B cell (primary cell): ENCODE measurements around the gene ASPG. TPM values are rescaled to one million over a fixed set of nuclear protein-coding genes. Genes with fewer than 3 reads are reported as not detected.

Experiments
- ATAC-seq: fragments of 200-7000 bp; cut with Tn5 transposase; one replicate; pipeline ENCODE4 v1.10.0; 2021; ENCODE audit warnings: low read depth, mild to moderate bottlenecking, moderate number of reproducible peaks, moderate library complexity
- CTCF ChIA-PET: fragments of 350-600 bp; sonication (Branson Sonifier 250); formaldehyde crosslinking; loops from one replicate; lab custom pipeline; 2021; ENCODE audit warnings: antibody characterized with exemption, inconsistent platforms; lab: Charles Lee
- POLR2A ChIA-PET: fragments of 350-600 bp; sonication (Branson Sonifier 250); formaldehyde crosslinking; loops from one replicate; lab custom pipeline; 2021; ENCODE audit warnings: antibody characterized with exemption; lab: Charles Lee
- DNase-seq: peaks from one replicate; pipeline ENCODE4 v3.0.0; 2013
- H2AFZ ChIP-seq: 2 replicates; pipeline ENCODE4 v1.6.1; 2012; ENCODE audit warnings: mild to moderate bottlenecking, low read depth, low read length; ENCODE audit not compliant: insufficient read depth, poor library complexity, severe bottlenecking
- H3K27ac ChIP-seq, 2 donors: 1 replicate in 1 of 2; 2 replicates in 1 of 2; pipeline ENCODE4 v1.5.1; 2012 to 2013; ENCODE audit warnings: low read length in 2 of 2, mild to moderate bottlenecking in 2 of 2, moderate library complexity in 1 of 2
- H3K27me3 ChIP-seq, 4 experiments: fragments of 200-600 bp in 1 of 4; sonication (generic) in 1 of 4; replicated peaks in 1 of 4; 1 replicate in 2 of 4; 2 replicates in 2 of 4; pipeline versions ENCODE4 v1.6.1 to v1.7.0; 2013 to 2016; ENCODE audit warnings: low read length in 3 of 4, mild to moderate bottlenecking in 2 of 4, mixed read lengths in 1 of 4, moderate library complexity in 1 of 4; ENCODE audit not compliant: insufficient read depth in 4 of 4, control insufficient read depth in 3 of 4; ENCODE audit errors: control extremely low read depth in 1 of 4
- H3K36me3 ChIP-seq, 2 experiments: replicated peaks in 1 of 2; 1 replicate in 1 of 2; 2 replicates in 1 of 2; pipeline versions ENCODE4 v1.6.1 to v1.7.1; 2013; ENCODE audit warnings: low read length in 1 of 2; ENCODE audit not compliant: insufficient read depth in 2 of 2, control insufficient read depth in 1 of 2; ENCODE audit errors: control extremely low read depth in 1 of 2, extremely low read depth in 1 of 2
- H3K4me1 ChIP-seq, 2 donors: fragments of 200-600 bp in 1 of 2; sonication (generic) in 1 of 2; 1 replicate in 1 of 2; 2 replicates in 1 of 2; pipeline versions ENCODE4 v1.5.1 to v1.6.1; 2013 to 2017; ENCODE audit warnings: low read length in 2 of 2; ENCODE audit not compliant: control insufficient read depth in 2 of 2, insufficient read depth in 2 of 2
- H3K4me2 ChIP-seq: replicated peaks from 2 replicates; pipeline ENCODE3; 2012; ENCODE audit warnings: mild to moderate bottlenecking, low read depth, low read length; ENCODE audit not compliant: poor library complexity, severe bottlenecking
- H3K4me3 ChIP-seq, 5 experiments: fragments of 200-600 bp in 1 of 5; sonication (generic) in 1 of 5; 1 replicate in 3 of 5; 2 replicates in 2 of 5; pipeline versions ENCODE4 v1.5.1 to v1.7.0; 2011 to 2016; ENCODE audit warnings: low read length in 4 of 5, mild to moderate bottlenecking in 4 of 5, low read depth in 2 of 5, control low read depth in 1 of 5, moderate library complexity in 1 of 5; ENCODE audit not compliant: insufficient read depth in 1 of 5; ENCODE audit errors: control extremely low read depth in 1 of 5, extremely low read depth in 1 of 5
- H3K79me2 ChIP-seq: fragments of 200-600 bp; sonication (generic); one replicate; pipeline ENCODE4 v1.6.0; 2016; ENCODE audit warnings: low read length; ENCODE audit not compliant: control insufficient read depth, insufficient read depth
- H3K9ac ChIP-seq: fragments of 200-600 bp; sonication (generic); 2 replicates; pipeline ENCODE4 v1.6.1; 2017; ENCODE audit warnings: mild to moderate bottlenecking, low read length, moderate library complexity
- H3K9me3 ChIP-seq, 3 donors: one replicate each; pipeline versions ENCODE4 v1.6.1 to v1.7.1; 2013; ENCODE audit warnings: low read length in 2 of 3; ENCODE audit not compliant: control insufficient read depth in 2 of 3, insufficient read depth in 1 of 3; ENCODE audit errors: control extremely low read depth in 1 of 3
- H4K20me1 ChIP-seq: 2 replicates; pipeline ENCODE4 v1.6.0; 2012; ENCODE audit warnings: mild to moderate bottlenecking, low read length; ENCODE audit not compliant: insufficient read depth, control insufficient read depth, poor library complexity, severe bottlenecking
- H3K27ac Mint-ChIP-seq: one replicate; pipeline ENCODE4 v1.8.0; 2021; ENCODE audit warnings: mixed read lengths
- H3K27me3 Mint-ChIP-seq: one replicate; pipeline ENCODE4 v1.8.0; 2021; ENCODE audit warnings: mixed read lengths
- H3K4me1 Mint-ChIP-seq: one replicate; pipeline ENCODE4 v1.8.0; 2021; ENCODE audit warnings: mixed read lengths
- H3K4me3 Mint-ChIP-seq: one replicate; pipeline ENCODE4 v1.8.0; 2021; ENCODE audit warnings: mixed read lengths
- H3K9me3 Mint-ChIP-seq: one replicate; pipeline ENCODE4 v1.8.0; 2022; ENCODE audit warnings: mixed read lengths; ENCODE audit not compliant: insufficient read depth
- EZH2 ChIP-seq: IDR thresholded peaks from 2 replicates; pipeline ENCODE4 v1.6.1; 2012; ENCODE audit warnings: borderline replicate concordance, low read depth, mild to moderate bottlenecking, moderate library complexity, low read length; ENCODE audit not compliant: insufficient read depth, poor library complexity, severe bottlenecking
- WGBS: methylation state at CpG from one replicate; pipeline ENCODE4 v1.1.5; 2013; ENCODE audit warnings: missing lambda C conversion rate; ENCODE audit not compliant: insufficient coverage; 5-methylcytosine and 5-hydroxymethylcytosine counted together
- intact Hi-C: fragments of 100-400 bp; cut with micrococcal nuclease; formaldehyde crosslinking; loops from one replicate; pipeline ENCODE4 v1.10.0; 2022
- polyA plus RNA-seq: library from polyadenylated mRNA; depleted of rRNA; stranded (reverse); fragments of >200 nt; gene quantifications from 2 replicates; pipeline ENCODE4 v1.2.3, GENCODE V29; 2012
- total RNA-seq, 2 donors: library from RNA; stranded (reverse); fragments of 120-200 nt in 1 of 2; gene quantifications; 1 replicate in 1 of 2; 2 replicates in 1 of 2; pipeline versions ENCODE4 v1.2.3 to v1.2.4, GENCODE V29; 2013 to 2022
- TF ChIP-seq, protein P1 (sequence below): fragments of 200-600 bp; IDR thresholded peaks from one replicate; pipeline ENCODE4 v1.8.0; 2022; ENCODE audit warnings: antibody characterized with exemption, mild to moderate bottlenecking

The ASPG gene
- total and polyA plus RNA-seq, 2 donors (not counting 1 experiment from before 2014, with no cell fraction given) = not detected

DNA sequence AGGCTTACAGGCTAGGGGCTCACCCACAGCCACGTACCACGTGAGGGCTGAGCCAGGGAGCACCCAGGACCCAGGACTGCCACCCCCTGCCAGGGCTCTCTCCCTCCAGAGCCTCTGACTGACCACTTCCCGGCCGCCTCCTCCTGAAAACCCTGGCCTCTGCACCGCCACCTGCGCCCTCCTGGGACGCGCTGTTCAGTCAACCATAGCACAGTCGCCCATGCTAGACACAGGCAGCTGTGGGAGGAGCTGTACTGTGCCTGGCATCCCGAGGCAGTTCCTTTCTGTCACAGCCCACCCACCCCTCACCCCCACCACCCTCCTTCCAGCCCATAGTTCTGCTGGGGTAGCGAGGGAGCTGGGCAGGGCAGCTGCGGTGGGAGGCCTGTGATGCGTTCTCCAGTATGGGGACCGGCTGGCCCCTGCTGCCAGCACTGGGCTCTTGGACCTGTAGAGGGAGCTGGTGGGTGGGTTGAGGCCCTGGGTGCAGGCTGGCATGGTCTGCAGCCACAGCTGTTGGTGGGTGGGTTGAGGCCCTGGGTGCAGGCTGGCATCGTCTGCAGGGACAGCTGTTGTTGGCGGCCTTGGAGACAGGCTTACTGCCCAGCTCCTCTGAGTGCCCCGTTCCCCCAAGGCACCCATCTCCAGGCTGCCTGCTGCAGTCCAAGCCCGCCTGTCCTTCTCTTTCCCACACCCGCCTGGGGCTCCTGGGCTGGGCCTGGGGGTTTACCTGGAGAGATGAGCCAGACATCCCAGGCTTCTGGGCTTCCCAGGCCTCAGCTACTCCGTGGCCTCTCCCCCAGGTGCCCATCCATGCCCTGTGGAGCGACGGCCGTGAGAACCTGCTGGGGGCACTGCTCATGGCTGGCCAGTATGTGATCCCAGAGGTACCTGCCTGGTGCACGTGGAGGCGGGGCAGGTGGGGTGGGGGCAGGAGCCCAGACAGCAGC is 11.5 kb downstream of the ASPG start:
- no peak overlapping the region for H3K4me2 ChIP-seq
- H3K4me1 ChIP-seq = peaks cover 0 to 6% of the 10 kb centered on the region in 2 donors
- ATAC-seq = no peak
- DNase-seq = no peak
- WGBS = 61% methylated on average over 17 of the region's 25 CpGs
- Mint-ChIP-seq H3K27ac (no peak overlapping the region), H3K27me3 (peaks cover 3% of the 10 kb centered on the region), H3K4me3 (no peak overlapping the region), H3K4me1 (peaks cover 7% of the 10 kb centered on the region), H3K9me3 (no peaks in the 10 kb centered on the region)
- CTCF ChIA-PET = interaction anchor here (0.8 to 1.0 kb wide), 2 partner anchors 10 kb away, joined by 3 read pairs; no protein-coding TSS in a partner anchor
- H3K36me3 ChIP-seq = no peaks in the 10 kb centered on the region
- no peak overlapping the region for H3K4me3 ChIP-seq
- no peak overlapping the region for H3K27ac ChIP-seq
- intact Hi-C loops = no loop called here
- POLR2A ChIA-PET = no interaction called here
- no peaks in the 10 kb centered on the region for H4K20me1 ChIP-seq
- no peaks in the 10 kb centered on the region for H3K79me2 ChIP-seq
- no peak overlapping the region for H2AFZ ChIP-seq
- no peaks in the 10 kb centered on the region for H3K9me3 ChIP-seq
- no peak for TF ChIP-seq EZH2
- TF ChIP-seq, protein P1, sequence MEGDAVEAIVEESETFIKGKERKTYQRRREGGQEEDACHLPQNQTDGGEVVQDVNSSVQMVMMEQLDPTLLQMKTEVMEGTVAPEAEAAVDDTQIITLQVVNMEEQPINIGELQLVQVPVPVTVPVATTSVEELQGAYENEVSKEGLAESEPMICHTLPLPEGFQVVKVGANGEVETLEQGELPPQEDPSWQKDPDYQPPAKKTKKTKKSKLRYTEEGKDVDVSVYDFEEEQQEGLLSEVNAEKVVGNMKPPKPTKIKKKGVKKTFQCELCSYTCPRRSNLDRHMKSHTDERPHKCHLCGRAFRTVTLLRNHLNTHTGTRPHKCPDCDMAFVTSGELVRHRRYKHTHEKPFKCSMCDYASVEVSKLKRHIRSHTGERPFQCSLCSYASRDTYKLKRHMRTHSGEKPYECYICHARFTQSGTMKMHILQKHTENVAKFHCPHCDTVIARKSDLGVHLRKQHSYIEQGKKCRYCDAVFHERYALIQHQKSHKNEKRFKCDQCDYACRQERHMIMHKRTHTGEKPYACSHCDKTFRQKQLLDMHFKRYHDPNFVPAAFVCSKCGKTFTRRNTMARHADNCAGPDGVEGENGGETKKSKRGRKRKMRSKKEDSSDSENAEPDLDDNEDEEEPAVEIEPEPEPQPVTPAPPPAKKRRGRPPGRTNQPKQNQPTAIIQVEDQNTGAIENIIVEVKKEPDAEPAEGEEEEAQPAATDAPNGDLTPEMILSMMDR = no peak
- no peak overlapping the region for H3K9ac ChIP-seq
- H3K27me3 ChIP-seq = peaks cover 0 to 3% (median 0%) of the 10 kb centered on the region in 4 experiments
